Coronary artery (tissue), 2 donors: ENCODE data around the gene CAMK2B.
A peak's percentile ranks its signal among the peaks of the same experiment; 100 is the strongest.

Source experiments
- DNase-seq: peaks from one replicate; pipeline ENCODE4 v3.0.0-alpha.2; 2017; ENCODE audit warnings: low spot score
- H3K27ac ChIP-seq, 2 donors: fragments of 200-600 bp; sonication (generic); one replicate each; pipeline ENCODE4 v1.5.1; 2016 to 2019
- H3K4me3 ChIP-seq: fragments of 200-600 bp; sonication (generic); 2 replicates; pipeline ENCODE4 v1.5.1; 2016; ENCODE audit warnings: mild to moderate bottlenecking, moderate library complexity
- TF ChIP-seq, protein P1 (sequence below): fragments of 200-600 bp; sonication (generic); IDR thresholded peaks from one replicate; pipeline ENCODE4 v1.5.1; 2019; ENCODE audit warnings: antibody characterized with exemption

The CAMK2B gene

DNA sequence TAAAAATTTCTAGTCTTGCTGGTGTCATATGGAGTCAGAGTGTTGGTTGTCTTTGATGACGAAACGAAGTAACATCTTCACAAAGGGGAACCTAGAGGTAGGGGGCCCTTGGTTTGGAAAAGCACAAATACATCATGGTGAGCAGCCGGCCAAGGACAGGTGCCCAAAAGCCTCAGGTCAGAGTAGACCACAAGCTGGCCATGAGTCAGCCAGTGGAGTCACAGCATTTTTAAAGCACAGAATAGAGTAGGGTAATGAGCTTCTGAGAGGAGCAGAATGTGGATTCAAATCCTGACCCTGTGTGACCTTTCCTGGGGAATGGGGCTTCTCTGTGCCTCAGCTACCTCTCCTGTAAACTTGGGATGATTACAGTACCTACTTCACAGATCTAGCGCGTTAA, 5.3 kb downstream of the CAMK2B start:
- DNase-seq: no peak
- H3K4me3 ChIP-seq: no peak overlapping the region
- TF ChIP-seq, protein P1, sequence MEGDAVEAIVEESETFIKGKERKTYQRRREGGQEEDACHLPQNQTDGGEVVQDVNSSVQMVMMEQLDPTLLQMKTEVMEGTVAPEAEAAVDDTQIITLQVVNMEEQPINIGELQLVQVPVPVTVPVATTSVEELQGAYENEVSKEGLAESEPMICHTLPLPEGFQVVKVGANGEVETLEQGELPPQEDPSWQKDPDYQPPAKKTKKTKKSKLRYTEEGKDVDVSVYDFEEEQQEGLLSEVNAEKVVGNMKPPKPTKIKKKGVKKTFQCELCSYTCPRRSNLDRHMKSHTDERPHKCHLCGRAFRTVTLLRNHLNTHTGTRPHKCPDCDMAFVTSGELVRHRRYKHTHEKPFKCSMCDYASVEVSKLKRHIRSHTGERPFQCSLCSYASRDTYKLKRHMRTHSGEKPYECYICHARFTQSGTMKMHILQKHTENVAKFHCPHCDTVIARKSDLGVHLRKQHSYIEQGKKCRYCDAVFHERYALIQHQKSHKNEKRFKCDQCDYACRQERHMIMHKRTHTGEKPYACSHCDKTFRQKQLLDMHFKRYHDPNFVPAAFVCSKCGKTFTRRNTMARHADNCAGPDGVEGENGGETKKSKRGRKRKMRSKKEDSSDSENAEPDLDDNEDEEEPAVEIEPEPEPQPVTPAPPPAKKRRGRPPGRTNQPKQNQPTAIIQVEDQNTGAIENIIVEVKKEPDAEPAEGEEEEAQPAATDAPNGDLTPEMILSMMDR: no peak
- H3K27ac ChIP-seq: no peak overlapping the region

DNA sequence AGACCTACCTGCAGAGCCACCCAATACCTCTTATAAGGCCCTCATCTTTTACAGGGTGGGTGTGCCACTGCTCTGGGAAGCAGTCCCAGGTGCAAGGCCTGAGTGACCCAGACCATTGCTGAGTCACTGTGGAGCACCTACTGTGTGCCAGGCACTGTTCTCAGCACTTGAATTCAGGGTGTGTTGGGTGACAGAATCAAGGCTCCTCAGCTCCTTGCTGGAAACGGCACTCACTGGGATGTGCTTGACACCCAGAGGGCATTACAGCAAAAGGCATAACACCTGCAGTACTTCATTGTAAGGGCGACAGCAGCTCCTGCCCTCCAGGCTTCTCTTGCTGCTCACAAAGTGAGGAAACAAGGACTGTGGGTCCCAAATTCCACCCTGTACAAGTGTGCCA, 7.1 kb downstream of the CAMK2B start:
- Histone ChIP-seq H3K27ac (no peak overlapping the region), H3K4me3 (no peak overlapping the region)
- TF ChIP-seq, protein P1: no peak
- DNase-seq: no peak

DNA sequence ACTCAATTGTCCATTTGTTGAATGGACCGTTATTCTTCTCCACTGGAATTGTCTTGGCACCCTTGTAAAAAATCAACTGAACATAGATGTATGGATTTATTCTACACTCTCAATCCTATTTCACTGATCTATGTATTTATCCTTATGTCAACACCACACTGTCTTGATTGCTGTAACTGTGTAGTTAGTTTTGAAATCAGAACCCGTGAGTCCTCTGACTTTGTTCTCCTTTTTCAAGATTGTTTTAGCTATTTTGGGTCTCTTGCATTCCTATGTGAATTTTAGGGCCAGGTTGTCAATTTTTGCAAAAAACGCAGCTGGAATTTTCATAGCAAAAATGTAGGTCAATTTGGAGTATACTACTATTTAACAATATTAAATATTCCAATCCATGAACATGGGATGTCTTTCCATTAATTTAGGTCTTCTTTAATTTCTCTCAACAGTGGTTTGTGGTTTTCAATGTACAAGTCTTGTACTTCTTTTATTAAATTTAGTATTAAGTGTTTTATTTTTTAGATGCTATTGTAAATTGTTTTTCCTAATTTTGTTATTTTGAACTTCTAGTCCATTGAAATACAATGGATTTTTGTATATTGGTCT, 10.0 kb downstream of the CAMK2B start:
- DNase-seq: no peak
- H3K4me3 ChIP-seq: no peak overlapping the region
- TF ChIP-seq, protein P1: no peak
- no peak overlapping the region for H3K27ac ChIP-seq

DNA sequence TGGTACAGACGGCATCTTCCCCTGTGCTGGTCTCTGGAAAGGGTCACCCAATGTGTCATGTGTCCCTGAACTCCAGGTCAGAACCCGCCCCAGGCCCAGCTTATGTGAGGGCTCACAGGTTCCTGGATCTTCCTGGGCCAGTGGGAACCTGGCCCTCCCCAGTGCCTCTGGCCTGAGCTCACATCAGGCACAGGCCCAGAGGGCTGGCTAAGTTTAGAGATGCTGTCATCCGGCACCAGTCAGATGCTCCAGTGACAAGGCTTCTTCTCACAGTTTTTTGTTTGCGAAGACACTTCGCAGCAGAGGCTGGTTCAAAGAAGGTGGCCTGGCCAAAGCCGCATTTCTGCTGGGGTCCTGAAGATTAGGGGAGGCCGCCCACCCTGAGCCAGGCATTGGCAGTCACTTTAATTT, 11.8 kb downstream of the CAMK2B start:
- TF ChIP-seq, protein P1: no peak
- no peak for DNase-seq
- Histone ChIP-seq H3K4me3 (no peak overlapping the region), H3K27ac (no peak overlapping the region)

DNA sequence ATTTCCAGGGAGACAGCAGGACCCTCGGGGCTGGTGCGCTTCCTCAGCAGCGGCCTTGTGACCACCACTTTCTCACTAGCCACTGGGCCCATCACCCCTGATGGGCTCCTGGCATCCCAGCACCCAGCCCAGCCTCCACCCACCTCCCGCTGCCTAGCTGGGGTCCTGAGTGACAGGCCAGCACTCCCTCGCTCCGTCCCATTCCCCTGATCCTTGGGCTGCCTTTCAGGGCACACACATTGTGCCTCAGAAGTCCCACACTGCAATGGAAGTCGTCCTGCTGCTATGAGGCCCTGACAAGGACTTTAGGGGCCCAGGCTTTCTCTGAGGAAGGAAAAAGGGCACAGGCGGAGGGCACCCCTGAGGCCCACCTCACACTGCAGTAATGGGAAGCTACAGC, 12.4 kb downstream of the CAMK2B start:
- Histone ChIP-seq H3K27ac (no peak overlapping the region), H3K4me3 (no peak overlapping the region)
- TF ChIP-seq, protein P1: no peak
- peak; percentile 52 for DNase-seq

DNA sequence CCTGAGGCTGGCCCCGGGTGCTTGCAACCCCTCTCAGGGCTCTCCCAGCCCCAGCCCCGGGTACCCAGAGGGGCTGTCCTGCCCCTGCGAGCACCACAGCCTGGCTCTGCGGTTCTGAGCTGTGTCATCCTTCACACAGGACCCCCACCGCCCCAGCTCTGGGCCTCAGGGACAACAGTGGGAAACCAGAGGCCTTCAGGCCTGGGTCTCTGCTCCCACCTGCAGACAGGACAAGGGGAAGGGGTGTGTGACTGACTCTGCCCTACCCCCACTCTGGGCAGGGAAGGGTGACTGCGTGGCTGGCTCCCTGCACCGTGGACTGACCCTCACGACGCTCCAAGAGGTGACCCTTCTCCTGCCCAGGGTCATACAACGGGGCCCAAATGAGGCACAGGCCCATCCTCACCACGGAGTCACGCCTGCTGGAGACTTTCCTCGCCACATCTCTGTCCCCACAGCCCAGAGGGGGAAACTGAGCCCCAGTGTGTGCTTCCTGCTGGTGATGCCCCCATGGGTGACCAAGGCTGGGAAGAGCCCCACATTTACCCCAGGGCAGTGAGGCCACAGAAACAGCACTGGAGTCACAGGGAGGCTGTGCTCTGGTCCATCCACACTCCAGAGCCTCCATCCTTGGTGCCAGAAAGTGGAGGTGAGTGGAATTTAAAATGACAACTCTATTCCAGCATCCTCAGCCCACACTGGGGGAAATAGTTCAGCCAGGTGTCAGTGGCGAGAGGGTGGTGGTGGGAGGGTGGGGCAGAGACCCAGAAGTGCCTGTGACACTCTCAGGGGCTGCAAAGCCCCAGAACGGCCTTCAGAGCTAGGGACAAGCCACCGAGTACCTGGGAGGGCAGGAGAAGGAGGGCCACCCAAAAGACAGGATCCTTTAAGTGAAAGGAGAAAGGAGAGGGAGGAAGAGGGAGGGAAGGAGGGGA, 13.6 kb downstream of the CAMK2B start:
- peak; percentile 55 for DNase-seq
- H3K4me3 ChIP-seq: no peak overlapping the region
- no peak overlapping the region for H3K27ac ChIP-seq
- TF ChIP-seq, protein P1: no peak
